ENCODE measurements around the gene NFYB. TPM values are rescaled to one million over a fixed set of nuclear protein-coding genes. Genes with fewer than 3 reads are reported as not detected.

Gene NFYB
- 27.1 to 28.6 TPM (median 28.3 TPM) in 5 replicates for total RNA-seq (2022; extraction: Qiagen RNA extraction)

GRCh38 chr12:104137902-104138796, at the start of gene NFYB:
NFYB (minus strand) TSS chr12:104138210; CDS start chr12:104135453, 2,757 bp downstream.

Other genes with a start within 250 kb of the NFYB start
- gene HSP90B1, start 207.8 kb downstream of the NFYB start, total RNA-seq (2022; extraction: Qiagen RNA extraction) = 519 to 761 TPM (median 570 TPM) in 5 replicates
- 24.5 to 29.8 TPM (median 26.7 TPM) in 5 replicates for gene TDG, start 172.3 kb downstream of the NFYB start, total RNA-seq (2022; extraction: Qiagen RNA extraction)
- 0.25 to 0.35 TPM (median 0.28 TPM) in 5 replicates for gene GLT8D2, start 88.0 kb downstream of the NFYB start, total RNA-seq (2022; extraction: Qiagen RNA extraction)
- gene HCFC2, start 73.7 kb downstream of the NFYB start, total RNA-seq (2022; extraction: Qiagen RNA extraction) = 3.8 to 5.0 TPM (median 4.6 TPM) in 5 replicates
- 956 to 1,224 TPM (median 1,122 TPM) in 5 replicates for gene TXNRD1, start 77.6 kb upstream of the NFYB start, total RNA-seq (2022; extraction: Qiagen RNA extraction)
- 7.6 to 9.9 TPM (median 8.1 TPM) in 5 replicates for gene EID3, start 165.5 kb upstream of the NFYB start, total RNA-seq (2022; extraction: Qiagen RNA extraction)

All from A549 treated with CORT108297 at 1 μM for 4 hours (cell line).